GM19035 (cell line): ENCODE results near the gene RPL18A.

Experiments
- ATAC-seq: cut with Tn5 transposase; IDR thresholded peaks from one replicate; pipeline ENCODE4 v1.9.1; 2021; ENCODE audit not compliant: unreplicated experiment

The RPL18A gene

GRCh38 chr19:17908244-17908643 lies 48.5 kb downstream of the RPL18A start:
- no peak for ATAC-seq

GRCh38 chr19:17909003-17909732 lies 49.5 kb downstream of the RPL18A start:
- ATAC-seq, result no peak

GRCh38 chr19:17910791-17911360 lies 51.2 kb downstream of the RPL18A start:
- no peak for ATAC-seq
